ENCODE results near the gene UBE2D4. TPM values are rescaled to one million over a fixed set of nuclear protein-coding genes. Genes with fewer than 3 reads are reported as not detected.
"Not testable (repeated sequence)": the region's sequence is repeated elsewhere in the genome, so short reads cannot be mapped to it uniquely, and the experiment has no call there.

UBE2D4 gene
- 11.4 TPM for total RNA-seq

DNA sequence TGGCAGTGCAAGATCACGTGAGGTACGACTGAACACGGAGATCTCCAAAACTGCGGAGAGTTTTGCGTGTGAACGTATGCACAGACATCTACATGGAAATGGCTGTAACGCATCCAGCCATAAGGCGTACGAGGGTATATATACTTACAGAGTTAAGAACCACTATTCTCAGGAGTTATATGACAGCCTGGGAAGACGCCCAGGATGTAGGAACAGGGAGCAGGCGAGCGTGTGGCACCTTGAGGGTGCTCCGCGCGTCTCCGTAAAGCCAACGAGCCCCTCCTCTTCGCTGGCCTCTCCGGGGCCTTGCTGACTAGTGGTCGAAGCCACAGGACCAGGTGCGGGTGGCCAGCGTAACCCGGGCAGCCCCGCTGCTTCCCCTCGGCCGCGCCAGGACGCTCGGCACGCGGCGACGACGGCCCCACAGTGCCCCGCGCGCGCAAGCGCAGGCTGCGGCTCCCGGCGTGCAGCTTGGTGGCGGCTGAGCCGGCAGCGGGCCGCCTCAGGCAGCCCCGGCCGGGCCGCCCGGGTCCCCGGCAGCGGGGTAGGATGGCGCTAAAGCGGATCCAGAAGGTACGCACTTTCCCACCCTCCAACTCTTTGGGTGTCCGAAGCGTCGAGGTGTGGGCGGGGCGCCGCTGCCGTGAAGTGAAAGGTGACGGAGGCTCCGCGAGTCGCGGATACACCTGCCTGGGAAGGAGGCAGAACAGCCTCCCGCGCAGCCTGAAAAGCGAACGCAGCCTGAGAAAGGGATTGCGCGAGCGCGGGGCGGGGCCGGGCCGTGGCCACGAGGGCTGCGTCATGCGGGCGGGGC, at the start of gene UBE2D4:
TSS of gene UBE2D4 (plus strand) at position 453 of the 814 bp plus-strand sequence. CDS start at position 550, 97 bp downstream.
- peak; percentile 84 for DNase-seq

DNA sequence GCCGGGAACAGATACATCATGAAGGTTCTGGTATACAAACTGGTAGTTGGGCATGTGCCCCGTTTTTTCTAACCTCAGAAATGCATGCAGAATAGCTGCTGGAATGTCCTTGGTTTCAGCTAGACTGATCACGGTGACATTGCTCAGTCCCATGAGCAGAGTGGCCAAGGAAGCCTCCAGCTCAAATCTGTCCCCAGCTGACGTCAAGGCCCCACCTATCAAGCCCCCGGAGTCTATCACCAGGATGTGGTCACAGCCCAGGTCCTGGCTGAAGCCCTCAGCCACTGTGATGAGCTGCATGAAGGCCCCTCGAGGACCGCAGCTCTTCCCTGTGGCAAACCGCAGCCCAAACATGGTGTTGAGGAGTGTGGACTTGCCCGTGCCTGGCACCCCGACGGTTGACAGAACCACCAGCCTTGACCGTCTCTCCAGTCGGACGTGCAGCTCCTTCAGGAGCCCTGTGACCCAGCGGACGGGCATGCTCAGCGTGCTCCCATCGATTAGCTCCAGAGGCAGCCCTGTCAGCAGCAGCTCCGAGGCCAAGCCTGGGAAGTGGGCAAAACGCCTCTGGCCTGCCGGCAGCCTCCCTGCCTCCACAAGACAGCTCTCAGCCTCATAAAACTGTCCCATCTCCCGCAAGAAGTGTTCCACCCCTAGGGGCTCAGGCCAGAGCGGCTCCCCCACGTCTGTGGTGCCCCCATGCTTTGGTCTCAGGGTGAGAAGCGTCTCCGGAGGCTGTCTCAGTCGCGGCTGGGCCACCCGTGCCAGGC, 49.1 kb upstream of the UBE2D4 start:
- no peak for DNase-seq

DNA sequence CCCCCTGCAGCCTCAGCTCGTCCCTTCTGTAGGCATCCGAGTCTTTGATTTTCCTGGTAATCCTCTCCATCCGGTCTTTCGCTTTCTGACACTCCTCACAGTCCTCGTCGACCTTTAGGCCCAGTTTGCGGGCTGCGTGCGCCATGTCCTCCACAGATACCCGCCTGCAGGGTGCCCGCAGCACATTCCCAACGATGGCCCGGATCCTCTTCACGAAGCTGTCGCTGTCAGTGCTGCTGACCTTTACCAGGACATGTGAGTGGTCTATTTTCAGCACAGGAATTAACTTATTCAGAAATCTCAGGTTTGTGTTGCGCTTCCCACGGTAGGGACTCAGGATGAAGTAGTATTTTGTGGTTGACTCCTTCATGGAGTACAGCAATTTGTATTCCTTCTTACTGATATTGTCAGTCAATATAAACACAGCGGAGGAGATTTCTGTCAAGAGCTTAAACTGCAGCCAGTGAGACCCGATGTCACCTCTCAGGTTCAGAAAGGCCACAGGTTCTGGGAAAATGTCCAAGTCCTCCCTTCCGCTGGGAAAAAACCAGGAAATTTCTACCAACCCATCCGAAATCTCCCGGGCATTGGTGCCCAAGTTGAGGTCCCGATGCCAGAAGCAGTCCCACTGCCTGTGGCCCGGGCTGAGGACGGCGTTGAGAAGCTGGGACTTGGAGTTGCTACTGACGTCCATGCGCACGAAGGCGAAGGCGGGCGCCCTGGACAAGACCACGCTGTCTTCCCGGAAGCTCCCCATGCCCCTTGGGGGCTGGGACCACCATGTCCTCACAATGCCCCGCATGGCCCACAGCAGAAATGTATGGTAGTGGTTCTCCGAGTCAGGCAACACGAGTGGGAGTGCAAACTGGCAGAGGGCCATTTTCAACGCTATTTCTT, 48.0 kb upstream of the UBE2D4 start:
- no peak for DNase-seq

DNA sequence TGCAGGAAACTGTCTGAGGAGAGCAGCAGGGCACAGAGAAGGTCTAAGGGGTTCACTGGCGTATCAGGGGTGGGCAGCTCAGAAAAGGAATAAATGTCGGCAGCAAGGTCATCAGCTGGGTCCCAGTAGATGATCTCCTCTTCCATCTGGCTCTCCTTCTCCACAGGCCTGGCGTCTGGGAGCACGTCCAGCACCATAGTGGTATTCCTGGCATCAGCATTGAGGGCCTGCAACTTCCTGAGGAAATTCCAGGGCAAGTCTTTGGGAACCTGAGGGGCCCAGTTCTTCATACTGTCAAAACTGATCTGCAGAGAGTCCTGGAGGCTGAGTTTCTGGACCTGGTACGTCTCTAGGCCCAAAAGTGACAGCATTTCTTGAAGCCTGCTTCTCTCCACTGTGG, 47.4 kb upstream of the UBE2D4 start:
- no peak for DNase-seq

DNA sequence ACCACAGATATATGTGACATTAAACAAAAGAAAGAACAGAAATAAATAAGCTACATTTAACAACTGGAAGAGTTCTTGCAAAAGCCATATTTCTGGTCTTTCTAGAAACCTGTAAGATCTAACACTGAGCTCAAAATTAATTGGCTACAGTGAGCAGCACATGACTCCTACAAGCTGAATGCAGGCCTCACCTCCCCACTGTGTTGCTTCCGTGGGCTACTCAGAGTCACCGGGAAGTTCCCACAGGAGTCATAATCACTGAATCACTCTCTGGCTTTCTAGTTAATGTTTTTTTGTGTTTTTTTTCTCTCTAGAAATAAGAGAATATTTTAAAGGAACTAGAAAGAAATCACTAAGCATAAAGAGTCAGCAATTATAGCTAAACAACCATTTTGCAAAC, 46.8 kb upstream of the UBE2D4 start:
- DNase-seq: no peak

DNA sequence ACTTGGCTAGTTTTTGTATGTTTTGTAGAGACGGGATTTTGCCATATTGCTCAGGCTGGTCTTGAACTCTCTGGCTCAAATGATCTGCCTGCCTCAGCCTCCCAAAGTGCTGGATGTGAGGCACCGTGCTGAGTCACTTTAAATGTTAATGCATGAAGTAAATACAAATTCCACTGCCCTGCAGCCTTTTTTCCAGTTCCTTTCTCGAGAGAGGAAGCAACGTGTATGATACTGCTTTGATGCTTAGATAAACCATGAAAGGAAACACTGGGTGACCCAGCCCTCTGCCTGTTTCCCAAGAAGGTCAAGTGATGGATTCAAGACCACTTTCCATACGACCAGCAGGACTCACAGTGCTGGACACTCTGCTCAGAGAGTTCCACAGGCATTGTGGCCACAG, 45.6 kb upstream of the UBE2D4 start:
- no peak for DNase-seq

DNA sequence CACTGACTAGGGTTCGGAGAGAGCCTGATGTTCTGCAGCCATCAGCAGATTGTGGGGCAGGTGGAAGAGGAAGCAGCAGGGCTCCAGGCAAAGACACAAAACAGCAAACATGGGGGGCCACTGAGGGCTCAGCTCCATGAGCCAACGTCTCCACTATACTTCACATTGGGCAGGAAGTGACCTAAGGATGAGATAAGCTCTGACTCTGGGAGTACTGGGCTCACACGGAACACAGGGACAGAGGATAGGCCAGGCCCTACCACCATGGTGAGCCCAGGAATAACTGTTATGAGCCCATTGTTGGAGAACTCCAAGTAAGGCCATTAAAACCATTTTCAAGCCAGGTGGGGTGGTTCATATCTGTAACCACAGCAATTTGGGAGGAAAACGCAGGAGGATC, 42.0 kb upstream of the UBE2D4 start:
- no peak for DNase-seq

DNA sequence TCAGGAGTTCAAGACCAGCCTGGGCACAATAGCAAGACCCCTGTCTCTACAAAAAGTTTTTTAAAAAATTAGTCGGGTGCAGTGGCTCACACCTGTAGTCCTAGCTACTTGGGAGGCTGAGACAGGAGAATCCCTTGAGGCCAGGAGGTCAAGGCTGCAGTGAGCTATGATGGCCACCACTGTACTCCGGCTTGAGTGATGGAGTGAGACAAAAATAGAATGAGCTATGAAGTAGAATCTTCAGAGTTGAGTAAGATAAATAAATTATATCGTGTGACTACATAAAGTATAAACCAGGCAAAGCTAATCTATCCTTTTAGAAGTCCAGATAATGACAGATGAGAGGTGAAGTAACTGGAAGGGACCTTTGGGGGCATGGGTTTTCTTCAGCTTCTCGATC, 41.6 kb upstream of the UBE2D4 start:
- no peak for DNase-seq

DNA sequence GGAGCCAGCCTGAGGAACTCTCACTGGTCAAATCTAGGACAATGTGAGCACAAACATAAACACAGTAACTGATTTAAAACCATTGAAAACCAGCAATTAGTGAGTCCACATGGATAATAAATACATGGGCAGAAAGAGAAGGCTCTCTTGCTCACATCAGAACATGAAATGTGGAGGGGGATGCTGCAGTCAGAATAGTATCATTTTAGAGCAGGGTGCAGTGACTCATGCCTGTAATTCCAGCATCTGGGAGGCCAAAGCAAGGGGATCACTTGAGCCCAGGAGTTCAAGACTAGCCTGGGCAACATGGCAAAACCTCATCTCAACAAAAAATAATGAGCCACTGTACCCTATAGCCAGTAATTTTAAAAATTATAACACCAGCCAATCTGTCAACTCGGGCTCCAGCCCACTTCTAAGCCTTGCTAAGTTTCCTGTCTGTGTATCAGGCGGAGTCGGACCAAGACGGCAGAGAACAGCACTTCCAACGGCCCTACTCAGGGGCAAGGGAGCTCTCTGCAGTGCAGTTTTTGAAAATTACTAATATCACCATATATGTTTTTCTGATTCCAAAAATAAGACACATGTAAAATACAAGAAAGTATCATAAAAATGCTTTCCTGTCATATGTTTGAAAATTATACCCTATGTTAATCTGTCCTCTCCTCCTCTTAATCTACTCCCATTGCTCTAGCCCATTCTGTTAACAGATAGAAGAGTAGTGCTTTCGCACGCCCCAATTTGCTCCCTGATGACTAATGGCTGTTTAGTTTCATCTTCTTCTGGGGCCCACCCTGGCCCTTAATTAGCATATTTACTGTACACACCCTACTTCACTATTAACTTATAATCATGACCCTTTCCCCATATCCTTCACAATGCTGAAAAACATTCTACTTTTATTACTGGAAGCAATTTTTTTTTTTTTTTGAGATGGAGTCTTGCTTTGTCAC, 37.0 kb upstream of the UBE2D4 start:
- no peak for DNase-seq

DNA sequence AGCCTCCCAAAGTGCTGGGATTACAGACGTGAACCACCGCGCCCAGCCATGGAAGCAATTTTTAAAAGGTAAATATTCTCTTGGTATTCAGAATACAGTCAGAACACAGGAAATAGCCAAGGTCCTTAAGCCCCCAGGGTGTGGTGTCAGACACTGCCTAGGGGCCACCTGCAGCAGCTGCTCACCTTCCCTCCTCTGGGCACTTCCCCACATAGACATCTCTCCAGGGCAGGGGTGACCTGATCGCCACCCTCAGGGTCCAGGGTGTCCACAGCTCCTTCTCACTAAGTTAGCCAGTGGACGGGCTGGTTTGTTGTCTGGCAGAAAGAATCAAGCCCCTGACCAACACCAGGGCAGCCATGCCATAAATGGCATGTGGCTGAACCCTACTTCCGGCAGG, 35.8 kb upstream of the UBE2D4 start:
- DNase-seq: no peak

DNA sequence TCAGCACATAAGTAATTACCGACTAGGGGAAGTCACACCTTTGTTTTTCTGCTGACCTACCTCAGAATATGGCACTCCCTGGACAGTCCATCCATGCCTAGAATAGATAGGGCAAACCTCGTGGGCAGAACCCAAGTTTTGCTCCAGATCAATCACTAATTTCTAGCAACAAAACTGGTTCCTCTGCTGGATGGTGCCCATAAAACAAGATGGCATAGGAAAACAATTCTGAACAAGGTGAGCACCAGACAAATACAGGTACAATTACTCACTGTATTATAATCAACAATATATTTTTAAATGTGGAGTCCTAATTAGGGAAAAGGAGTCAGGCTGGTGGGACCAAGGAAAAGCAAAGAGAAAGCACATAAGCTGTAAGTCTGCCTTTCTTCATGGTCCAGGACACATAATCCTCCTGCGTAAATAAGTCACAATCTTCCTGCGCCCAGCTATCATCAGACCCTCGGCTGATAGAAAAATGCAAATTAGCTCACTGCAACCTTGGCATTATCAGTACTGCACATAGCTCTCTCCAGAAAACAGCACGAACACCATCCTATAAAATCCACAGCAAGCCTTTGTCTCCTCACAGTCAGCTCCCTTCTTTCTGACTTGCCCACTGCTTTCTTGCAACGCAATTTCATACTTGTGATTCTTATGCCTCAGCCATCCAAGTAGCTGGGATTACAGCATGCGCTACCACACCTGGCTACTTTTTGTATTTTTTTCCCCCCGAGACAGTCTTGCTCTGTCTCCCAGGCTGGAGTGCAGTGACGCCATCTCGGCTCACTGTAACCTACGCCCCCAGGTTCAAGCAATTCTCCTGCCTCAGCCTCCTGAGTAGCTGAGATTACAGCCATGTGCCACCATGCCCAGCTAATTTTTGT, 34.9 kb upstream of the UBE2D4 start:
- no peak for DNase-seq

DNA sequence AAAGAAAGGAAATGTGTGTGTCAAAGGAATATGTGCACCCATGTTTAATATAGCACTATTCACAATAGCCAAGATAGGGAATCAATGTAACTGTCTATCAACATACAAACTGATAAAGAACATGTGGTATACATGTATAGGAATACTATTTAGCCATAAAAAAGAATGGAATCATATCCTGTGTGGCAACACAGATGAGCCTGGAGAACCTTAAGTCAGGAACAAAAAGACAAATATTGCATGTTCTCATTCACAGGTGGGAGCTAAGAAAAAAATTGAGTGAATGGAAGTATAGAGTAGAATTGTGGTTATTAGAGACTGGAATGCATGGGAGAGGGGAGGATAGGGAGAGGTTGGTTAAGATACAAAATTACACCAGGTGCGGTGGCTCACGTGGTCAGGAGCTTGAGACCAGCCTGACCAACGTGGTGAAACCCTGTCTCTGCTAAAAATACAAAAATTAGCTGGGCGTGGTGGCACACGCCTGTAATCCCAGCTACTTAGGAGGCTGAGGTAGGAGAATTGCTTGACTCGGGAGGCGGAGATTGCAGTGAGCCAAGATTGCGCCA, 30.3 kb upstream of the UBE2D4 start:
- no peak for DNase-seq

DNA sequence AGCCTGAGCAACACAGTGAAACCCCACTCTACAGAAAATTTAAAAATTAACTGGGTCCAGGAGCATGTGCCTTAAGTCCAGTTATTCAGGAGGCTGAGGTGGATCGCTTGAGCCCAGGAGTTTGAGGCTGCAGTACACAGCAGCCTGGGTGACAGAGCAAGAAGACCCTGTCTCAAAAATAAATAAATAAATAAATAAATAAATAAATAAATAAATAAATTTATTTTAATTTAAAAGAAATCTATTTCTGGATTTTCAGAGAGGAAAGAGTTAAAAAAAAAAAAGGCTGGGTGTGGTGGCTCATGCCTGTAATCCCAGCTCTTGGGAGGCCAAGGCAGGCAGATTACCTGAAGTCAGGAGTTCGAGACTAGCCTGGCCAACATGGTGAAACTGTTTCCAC, 27.7 kb upstream of the UBE2D4 start:
- DNase-seq: not testable (repeated sequence)

DNA sequence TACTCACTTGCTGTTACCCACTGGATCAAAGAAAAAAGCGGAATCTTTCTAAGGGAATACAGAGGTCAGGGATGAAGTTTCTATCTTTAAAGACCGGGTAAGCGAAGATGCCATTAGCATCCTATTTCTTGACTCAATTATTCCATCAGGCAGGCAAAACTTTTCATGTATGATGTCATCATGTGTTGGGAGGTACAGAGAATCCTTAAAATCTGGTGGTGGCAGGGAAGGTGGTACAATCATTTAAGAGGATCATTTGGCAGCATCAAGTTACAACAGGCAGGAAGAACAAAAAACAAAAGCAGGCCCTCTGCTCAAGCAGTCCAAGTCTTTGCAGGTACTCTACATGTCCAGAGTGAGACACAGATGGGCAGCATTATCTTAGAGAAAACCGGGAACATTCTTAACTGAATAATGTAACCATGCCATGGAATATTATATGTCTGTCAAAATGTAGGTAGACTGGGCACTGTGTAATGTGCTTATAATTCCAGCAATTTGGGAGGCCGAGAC, 23.6 kb upstream of the UBE2D4 start:
- DNase-seq: no peak

DNA sequence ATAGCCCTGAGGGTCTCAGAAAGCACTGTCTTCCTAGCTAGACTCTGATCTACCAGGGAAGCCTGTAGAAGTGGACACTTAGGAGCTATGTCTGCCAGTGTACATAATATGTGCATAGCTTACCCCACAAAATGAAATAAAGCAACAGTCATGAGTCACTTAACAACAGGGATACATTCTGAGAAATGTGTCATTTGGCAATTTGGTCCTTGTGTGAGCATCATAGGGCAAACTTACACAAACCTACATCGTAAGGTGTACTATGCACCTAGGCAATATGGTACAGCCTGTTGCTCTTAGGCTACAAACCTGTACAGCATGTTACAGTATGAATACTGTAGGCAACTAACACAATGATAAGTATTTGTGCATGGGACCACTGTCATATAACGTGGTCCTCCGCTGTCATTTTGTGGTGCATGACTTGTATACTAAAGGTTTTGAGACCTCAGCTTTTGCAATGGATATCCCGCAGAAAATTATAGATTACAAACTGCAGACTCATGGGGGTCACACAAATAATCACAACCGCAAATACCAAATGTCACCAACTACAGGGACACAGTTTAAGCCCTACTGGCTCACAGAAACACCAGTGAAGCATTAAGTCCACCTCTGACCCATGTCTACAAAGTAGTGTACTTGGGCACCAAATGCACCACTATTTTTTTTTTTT, 21.6 kb upstream of the UBE2D4 start:
- DNase-seq: no peak

DNA sequence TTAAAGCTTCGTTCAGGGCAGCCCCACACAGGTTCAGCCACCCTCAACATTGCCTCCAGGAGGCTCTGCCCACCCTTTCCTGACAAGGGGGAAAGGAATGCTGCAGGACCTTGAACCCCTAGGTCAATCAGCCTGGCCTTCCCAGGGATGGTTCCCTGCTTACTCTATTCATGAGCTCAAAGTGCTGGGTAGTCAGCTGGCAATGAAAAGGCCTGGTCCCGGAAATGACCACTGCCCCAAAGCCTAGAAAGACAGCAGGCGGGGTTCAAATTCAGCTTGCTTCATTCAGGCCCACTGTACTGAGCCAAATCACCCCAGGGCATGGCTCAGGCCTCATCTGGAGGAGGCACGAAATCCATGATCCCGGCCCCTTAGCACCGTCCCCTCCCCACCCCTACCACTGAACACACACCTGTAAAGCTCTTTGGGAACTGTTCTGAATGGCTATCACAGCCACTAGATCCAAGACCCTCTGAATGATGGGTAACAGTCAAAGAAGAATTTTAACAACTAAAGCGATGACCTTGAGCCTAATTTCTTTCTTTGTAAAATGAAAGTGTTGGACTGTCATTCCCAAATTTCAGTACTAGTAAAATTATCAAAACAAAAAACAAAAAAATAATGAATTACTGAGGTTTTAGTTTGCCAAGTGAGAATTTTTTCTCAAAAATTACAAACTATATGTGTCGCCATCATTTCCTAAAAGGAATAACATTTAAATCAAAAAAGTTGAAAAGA, 20.9 kb upstream of the UBE2D4 start:
- DNase-seq: no peak

DNA sequence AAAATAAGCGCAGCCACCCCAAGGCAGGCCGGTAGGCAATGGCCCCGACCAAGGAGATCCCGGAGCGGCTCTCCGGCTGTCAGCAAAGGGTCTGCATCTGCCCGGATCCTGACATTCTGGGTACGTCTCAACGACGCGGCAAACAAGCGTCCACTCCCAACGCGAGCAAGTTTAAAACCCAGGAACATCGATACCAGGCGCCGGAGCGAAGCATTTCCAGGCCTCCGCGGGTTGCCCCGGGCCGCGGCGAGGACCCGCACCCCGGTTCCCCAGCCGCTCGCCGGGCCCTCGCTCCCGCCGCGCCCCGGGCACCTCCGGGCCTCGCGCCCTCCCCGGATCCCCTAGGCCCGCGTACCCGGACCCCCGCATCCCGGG, 20.3 kb upstream of the UBE2D4 start:
- DNase-seq: peak; percentile 34

DNA sequence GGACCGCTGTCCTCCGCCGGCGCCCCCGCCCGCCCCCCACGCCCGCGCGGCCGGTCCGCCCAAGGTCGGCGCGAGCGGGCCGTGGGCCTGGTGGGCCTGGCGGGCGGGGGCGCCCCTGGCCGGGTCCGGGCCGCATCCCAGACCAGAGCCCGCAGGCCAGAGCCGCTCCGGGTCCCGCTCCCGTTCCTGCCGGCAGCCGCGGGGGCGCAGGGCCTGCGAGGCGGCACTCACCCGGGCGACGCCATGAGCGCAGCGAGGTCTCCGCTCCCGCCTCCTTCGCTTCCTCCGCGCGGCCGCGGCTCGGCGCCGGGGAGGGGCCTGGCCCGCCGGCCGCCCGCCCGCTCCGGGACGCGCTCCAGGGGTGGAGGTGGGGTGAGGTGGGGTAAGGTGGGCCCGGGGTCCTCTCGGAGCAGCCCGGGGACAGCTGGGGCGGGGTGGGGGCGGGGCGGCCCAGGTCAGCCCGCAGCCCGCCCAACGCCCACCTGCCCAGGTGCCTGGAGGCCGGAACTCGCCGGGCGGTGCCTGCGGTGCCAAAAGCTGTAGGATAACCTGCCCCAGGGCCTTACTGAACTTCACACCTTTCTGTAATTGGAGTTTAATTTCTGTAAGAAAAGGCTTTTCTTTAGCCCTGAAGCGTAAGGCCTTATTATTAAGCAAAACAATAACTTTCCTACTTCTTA, 19.8 kb upstream of the UBE2D4 start, which contains the start of gene URGCP:
TSS of gene URGCP (minus strand) at position 266 of the 680 bp plus-strand sequence. CDS start at position 245, 21 bp downstream.
- no peak for DNase-seq

Data from occipital lobe (tissue), 2 donors.